Lower leg skin (tissue), 4 donors: Measurements from ENCODE around the gene PLXNB3. TPM values are rescaled to one million over a fixed set of nuclear protein-coding genes. Genes with fewer than 3 reads are reported as not detected.

Source experiments
- DNase-seq, 2 donors: peaks; one replicate each; pipeline ENCODE4 v3.0.0-alpha.2; 2019; ENCODE audit warnings: low spot score in 2 of 2
- H3K4me3 ChIP-seq: fragments of 200-600 bp; sonication (generic); 2 replicates; pipeline ENCODE4 v1.5.1; 2017; ENCODE audit warnings: mild to moderate bottlenecking, low read depth; ENCODE audit not compliant: poor library complexity, severe bottlenecking
- POLR2A ChIP-seq, 2 donors: fragments of 450-650 bp; IDR thresholded peaks; one replicate each; pipeline ENCODE4 v1.6.1; 2016 to 2017; ENCODE audit warnings: antibody characterized with exemption in 2 of 2, mild to moderate bottlenecking in 1 of 2, moderate library complexity in 1 of 2
- WGBS, 2 donors: methylation state at CpG; one replicate each; pipeline ENCODE4 v1.1.5; 2018; 5-methylcytosine and 5-hydroxymethylcytosine counted together
- intact Hi-C: fragments of 100-400 bp; cut with DNase I; formaldehyde crosslinking; loops from one replicate; pipeline ENCODE4 v1.15.0; 2023; ENCODE audit warnings: low total_unique reads
- total RNA-seq, 4 donors: library from RNA; depleted of rRNA; stranded (reverse); fragments of >200 nt; gene quantifications; one replicate each; pipeline ENCODE4 v1.1.0, GENCODE V29; 2016
- TF ChIP-seq, protein P1 (sequence below), 3 donors: fragments of 450-650 bp; IDR thresholded peaks; one replicate each; pipeline ENCODE4 v1.5.1; 2016; ENCODE audit warnings: antibody characterized with exemption in 3 of 3, mild to moderate bottlenecking in 3 of 3, moderate library complexity in 2 of 3

PLXNB3 gene
- total RNA-seq, 4 donors from 2014 or later, result 10.9 to 21.9 (median 12.3) TPM

- 80 to 89% methylated on average over 6 to 7 of the region's 7 CpGs for WGBS, 2 donors
- DNase-seq, result no peak
- no peak overlapping the region for H3K4me3 ChIP-seq
- TF ChIP-seq, protein P1, sequence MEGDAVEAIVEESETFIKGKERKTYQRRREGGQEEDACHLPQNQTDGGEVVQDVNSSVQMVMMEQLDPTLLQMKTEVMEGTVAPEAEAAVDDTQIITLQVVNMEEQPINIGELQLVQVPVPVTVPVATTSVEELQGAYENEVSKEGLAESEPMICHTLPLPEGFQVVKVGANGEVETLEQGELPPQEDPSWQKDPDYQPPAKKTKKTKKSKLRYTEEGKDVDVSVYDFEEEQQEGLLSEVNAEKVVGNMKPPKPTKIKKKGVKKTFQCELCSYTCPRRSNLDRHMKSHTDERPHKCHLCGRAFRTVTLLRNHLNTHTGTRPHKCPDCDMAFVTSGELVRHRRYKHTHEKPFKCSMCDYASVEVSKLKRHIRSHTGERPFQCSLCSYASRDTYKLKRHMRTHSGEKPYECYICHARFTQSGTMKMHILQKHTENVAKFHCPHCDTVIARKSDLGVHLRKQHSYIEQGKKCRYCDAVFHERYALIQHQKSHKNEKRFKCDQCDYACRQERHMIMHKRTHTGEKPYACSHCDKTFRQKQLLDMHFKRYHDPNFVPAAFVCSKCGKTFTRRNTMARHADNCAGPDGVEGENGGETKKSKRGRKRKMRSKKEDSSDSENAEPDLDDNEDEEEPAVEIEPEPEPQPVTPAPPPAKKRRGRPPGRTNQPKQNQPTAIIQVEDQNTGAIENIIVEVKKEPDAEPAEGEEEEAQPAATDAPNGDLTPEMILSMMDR (IDR thresholded peaks at IDR 0.05), result no peak
- TF ChIP-seq POLR2A (IDR thresholded peaks at IDR 0.05), result no peak
- intact Hi-C loops, result no loop called here
Measured at GRCh38 chrX:153820601-153821000, 56.6 kb downstream of the PLXNB3 start.

GRCh38 chrX:153821066-153821465, 57.0 kb downstream of the PLXNB3 start:
- no peak for DNase-seq
- TF ChIP-seq, protein P1 (IDR thresholded peaks at IDR 0.05), result no peak
- WGBS, 2 donors, result 89 to 91% methylated on average over 8 to 9 of the region's 9 CpGs
- H3K4me3 ChIP-seq, result no peak overlapping the region
- intact Hi-C loops, result no loop called here

DNA sequence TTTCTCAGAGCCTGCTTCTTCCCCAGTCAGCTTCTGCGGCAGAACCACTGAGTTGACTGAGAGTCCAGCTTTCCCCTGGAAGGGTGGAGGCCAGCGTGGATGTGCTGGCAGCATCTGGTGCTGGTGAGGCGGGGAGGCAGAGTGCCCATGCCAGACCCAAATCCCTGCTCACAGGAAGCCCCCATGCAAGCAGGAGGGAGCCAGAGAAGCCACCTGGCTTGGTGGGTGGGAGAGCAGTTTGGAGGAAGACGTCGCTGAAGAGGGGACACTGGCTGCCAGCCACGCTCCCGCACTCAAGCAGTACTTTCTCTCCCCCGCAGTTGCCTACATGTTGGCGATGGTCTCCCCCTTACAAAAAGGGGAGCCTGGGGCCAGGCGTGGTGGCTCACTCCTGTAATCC, 60.3 kb downstream of the PLXNB3 start:
- no peak for TF ChIP-seq POLR2A (IDR thresholded peaks at IDR 0.05)
- TF ChIP-seq, protein P1 (IDR thresholded peaks at IDR 0.05), result no peak
- intact Hi-C loops, result no loop called here
- WGBS, 2 donors, result 87 to 90% methylated on average over 4 to 10 of the region's 10 CpGs
- no peak for DNase-seq
- H3K4me3 ChIP-seq, result no peak overlapping the region

DNA sequence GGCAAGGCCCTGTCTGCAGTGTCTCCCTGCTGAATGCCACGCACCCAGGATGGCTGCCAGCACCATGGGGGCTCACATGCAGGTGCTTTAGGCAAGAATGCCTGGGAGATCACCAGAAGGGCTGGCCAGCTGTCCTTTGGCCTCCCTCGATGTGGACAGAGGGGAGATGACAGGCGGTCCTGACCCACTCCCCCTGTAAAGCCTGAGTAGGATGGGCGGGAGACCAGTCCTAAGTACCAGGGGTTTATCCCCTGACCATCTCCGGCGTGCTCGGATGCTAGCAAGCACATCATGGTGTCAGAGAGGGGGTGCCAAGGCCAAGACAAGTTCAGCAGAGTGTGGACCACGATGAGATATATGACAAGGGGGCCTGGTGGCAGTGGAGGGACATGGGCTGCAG, 61.0 kb downstream of the PLXNB3 start:
- intact Hi-C loops, result no loop called here
- no peak for DNase-seq
- no peak overlapping the region for H3K4me3 ChIP-seq
- TF ChIP-seq POLR2A (IDR thresholded peaks at IDR 0.05), result no peak
- TF ChIP-seq, protein P1 (IDR thresholded peaks at IDR 0.05), result no peak
- WGBS, 2 donors, result 86 to 100% methylated on average over 1 to 8 of the region's 8 CpGs

Other genes with a start within 250 kb of the PLXNB3 start
- under 1 TPM in 1 of 4 donors, not detected in 3; 0.07 TPM for gene ATP2B3, start 246.6 kb upstream of the PLXNB3 start, total RNA-seq
- 10 to 100 TPM; 20.7 to 35.7 (median 28.5) TPM for gene CCNQ, start 165.1 kb upstream of the PLXNB3 start, total RNA-seq
- gene DUSP9, start 117.0 kb upstream of the PLXNB3 start, total RNA-seq, result under 1 TPM in 2 of 4 donors, not detected in 2; 0.13 to 0.20 TPM
- 1 to 10 TPM in 3 of 4 donors, under 1 TPM in 1; 0.76 to 6.7 (median 2.1) TPM for gene PNCK, start 90.4 kb upstream of the PLXNB3 start, total RNA-seq
- gene SLC6A8, start 76.3 kb upstream of the PLXNB3 start, total RNA-seq, result 10 to 100 TPM; 26.5 to 43.5 (median 34.5) TPM
- gene BCAP31, start 39.9 kb upstream of the PLXNB3 start, total RNA-seq, result 100 to 1,000 TPM; 139 to 210 (median 169) TPM
- gene ABCD1, start 39.4 kb upstream of the PLXNB3 start, total RNA-seq, result 1 to 10 TPM; 5.0 to 9.3 (median 7.4) TPM
- under 1 TPM in 3 of 4 donors, not detected in 1; 0.30 to 0.79 (median 0.36) TPM for gene SRPK3, start 16.8 kb downstream of the PLXNB3 start, total RNA-seq
- gene IDH3G, start 30.1 kb downstream of the PLXNB3 start, total RNA-seq, result 10 to 100 TPM; 66.2 to 94.8 (median 76.1) TPM
- 100 to 1,000 TPM in 3 of 4 donors, 10 to 100 TPM in 1; 90.2 to 169 (median 156) TPM for gene SSR4, start 30.4 kb downstream of the PLXNB3 start, total RNA-seq
- gene PDZD4, start 66.3 kb downstream of the PLXNB3 start, total RNA-seq, result 1 to 10 TPM; 2.2 to 6.4 (median 4.6) TPM
- 10 to 100 TPM in 2 of 4 donors, 1 to 10 TPM in 2; 3.0 to 12.9 (median 8.4) TPM for gene L1CAM, start 121.9 kb downstream of the PLXNB3 start, total RNA-seq
- 1 to 10 TPM in 2 of 4 donors, under 1 TPM in 2; 0.53 to 2.6 (median 0.98) TPM for gene AVPR2, start 140.4 kb downstream of the PLXNB3 start, total RNA-seq
- 10 to 100 TPM in 2 of 4 donors, 1 to 10 TPM in 2; 2.7 to 14.8 (median 10.5) TPM for gene ARHGAP4, start 162.0 kb downstream of the PLXNB3 start, total RNA-seq
- gene NAA10, start 170.8 kb downstream of the PLXNB3 start, total RNA-seq, result 10 to 100 TPM; 32.6 to 70.9 (median 51.1) TPM
- gene RENBP, start 180.4 kb downstream of the PLXNB3 start, total RNA-seq, result 10 to 100 TPM in 1 of 4 donors, 1 to 10 TPM in 2, under 1 TPM in 1; 0.76 to 11.8 (median 4.2) TPM
- 10 to 100 TPM; 32.6 to 51.6 (median 40.9) TPM for gene HCFC1, start 207.6 kb downstream of the PLXNB3 start, total RNA-seq
- 10 to 100 TPM; 10.1 to 21.6 (median 14.4) TPM for gene TMEM187, start 208.5 kb downstream of the PLXNB3 start, total RNA-seq